NCI-H345 treated with DMSO at 0.1 percent for 48 hours (cell line): ENCODE data around the gene FBXL17.

Experiments
- DNase-seq: peaks from one replicate; lab custom pipeline; 2025; ENCODE audit not compliant: unreplicated experiment; lab: John Stamatoyannopoulos, UW

Gene FBXL17

DNA sequence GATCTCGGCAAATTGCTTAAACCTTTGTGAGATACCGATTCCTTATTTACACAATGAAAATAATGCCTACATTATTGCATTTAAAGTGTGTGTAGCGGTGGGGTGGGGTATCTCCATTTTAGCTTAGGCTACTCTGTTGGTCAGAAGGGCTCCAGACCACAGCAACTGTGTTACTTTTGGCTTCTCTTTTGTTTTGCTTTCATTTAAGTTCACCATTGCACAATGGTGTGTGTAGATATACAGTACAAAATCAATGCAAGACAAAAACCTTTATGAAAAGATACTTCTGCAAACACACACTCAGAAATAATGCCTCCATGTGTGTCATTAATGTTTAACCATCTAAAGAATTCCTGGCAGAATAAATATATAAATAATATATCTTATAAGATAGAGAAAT lies 279.4 kb downstream of the FBXL17 start:
- DNase-seq = no peak

DNA sequence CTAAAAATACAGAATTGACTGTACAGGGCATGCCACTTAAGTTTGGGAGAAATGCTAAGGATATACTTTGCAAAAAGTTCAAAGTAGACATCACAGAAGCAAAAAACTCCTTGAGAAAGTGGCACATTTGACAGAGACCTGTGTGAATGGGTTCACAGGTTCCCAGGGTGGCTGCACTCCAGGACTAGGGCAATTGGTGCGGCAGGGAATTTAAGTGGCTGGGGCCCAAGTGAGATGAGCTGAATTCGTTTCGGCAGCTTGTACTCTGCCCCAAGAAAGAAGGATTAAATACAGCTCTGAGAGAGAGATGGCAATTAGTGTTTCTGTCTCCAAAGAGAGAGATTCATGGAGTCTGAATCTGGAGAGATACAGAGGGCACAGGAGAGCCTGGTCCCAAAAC lies 280.1 kb downstream of the FBXL17 start:
- DNase-seq = no peak

DNA sequence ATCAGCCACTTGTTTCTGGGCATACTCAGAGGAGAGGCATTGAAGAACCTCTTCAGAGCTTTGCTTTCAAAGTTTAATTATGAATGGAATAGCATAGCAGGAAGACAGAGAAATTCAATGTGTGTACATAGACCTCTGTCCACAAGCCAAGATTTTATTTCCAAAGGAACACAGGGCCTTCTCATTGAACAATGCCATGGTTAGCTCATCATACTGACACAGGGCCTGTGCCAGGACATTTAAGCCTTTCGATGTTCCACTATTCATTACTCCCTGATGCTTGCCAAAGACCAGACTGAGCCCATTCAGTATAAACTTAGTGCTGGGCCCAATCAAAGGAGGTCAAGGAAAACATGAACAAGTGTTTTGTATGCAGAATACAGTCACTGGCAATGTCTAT lies 280.8 kb downstream of the FBXL17 start:
- no peak for DNase-seq

DNA sequence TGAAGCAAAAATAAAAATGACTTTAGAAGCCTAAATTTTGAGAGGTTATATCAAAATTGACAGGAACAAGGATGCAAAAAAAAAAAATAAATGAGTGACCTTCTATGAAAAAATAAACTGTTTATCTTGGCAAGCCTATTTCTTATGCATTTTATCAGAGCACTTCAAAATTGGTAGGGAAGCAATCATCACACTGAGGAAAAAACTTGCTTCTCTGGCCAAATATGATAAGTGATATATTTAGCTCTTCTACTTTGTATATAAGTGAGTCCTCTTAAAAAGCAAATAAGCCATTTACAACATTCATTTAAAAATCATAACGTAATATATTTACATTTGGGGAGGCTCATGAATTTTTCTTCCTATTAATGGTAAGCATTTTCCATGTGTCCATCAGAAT lies 287.1 kb downstream of the FBXL17 start:
- DNase-seq = no peak

DNA sequence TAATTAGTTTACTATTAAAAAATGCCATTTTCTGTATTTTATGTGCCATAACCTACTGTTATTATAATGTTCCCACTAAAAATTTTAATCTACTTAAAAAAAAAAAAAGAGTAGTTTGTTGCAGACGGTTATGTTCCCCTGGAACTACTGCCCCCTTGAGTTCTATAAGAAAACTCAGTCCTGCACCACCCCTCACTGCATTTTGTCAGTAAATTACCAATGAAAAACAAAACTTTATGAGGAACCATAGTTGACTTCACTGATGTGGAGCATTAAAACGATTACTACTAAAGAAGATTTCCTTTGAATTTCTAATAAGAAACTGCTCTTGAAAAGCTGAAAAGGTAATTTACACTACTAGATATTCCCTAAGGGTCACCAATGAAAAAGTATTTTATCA lies 288.7 kb downstream of the FBXL17 start:
- DNase-seq = no peak

DNA sequence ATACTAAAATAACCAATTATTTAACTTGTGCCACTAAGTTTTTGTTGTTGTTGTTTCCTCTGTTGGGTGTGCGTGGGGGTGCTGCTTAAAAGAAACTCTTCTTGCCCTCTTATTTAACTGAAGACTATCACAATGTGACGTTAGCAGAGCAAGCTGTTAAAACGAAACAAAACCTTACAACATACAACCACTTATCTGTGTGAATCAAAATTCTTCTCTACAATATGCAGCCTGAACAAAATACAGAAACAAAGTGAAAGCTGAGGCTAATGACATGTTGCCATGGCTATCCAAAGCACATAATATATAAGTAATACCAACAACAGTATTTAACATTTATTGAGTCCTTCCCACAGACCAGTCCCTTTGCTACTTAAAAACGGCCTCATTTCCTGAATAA lies 291.0 kb downstream of the FBXL17 start:
- DNase-seq = no peak

DNA sequence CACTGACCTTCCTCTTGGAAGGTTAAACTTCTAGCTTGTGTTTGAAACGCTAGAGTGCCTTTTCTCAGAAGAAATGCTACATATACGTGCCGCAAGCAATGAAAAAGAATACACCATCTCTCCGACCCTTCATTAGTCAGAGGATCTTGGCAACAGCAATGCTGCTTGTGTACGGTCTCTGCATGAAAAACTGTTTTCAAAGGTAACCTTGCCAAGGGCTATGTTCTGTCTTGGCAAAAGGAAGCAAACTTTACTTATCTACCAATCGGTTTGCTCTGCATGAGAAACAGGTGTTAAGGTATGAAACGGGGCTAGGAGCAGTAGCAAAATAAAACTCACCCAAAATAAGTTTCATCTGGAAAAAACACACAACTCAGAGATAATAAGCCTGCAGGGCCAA lies 297.8 kb downstream of the FBXL17 start:
- no peak for DNase-seq

DNA sequence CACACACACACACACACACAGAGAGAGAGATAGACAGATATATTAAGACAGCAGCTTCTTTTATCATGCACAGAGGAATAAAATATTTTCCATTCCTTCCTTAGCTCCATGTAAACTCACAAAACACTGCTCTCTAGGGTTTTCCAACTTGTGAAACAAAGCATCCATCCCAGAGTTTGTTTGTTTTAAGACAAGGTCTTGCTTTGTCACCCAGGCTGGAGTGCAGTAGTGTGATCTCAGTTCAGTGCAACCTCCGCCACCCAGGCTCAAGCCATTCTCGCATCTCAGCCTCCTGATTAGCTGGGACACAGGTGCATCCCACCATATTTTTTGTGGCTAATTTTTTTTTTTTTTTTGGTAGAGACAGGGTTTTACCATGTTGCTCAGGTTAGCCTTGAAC lies 298.7 kb downstream of the FBXL17 start:
- DNase-seq = no peak

DNA sequence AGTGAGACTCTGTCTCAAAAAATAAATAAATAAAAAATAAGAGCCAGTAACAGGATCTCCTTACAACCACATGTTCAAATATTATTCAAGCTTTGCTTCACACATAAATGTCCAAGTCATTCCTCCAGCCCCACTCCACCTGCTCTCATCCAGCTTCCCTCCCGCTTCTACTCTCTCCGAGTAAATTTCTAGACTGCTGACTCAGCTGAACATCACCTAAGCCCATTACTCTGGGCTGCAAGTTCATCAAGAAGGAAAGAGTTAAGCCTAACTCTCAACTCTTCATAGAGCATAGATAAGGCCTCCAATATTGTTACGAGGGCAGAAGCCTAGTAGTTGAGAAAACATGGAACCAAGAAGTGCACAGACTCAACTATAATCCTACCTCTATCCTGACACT lies 300.2 kb downstream of the FBXL17 start:
- no peak for DNase-seq

DNA sequence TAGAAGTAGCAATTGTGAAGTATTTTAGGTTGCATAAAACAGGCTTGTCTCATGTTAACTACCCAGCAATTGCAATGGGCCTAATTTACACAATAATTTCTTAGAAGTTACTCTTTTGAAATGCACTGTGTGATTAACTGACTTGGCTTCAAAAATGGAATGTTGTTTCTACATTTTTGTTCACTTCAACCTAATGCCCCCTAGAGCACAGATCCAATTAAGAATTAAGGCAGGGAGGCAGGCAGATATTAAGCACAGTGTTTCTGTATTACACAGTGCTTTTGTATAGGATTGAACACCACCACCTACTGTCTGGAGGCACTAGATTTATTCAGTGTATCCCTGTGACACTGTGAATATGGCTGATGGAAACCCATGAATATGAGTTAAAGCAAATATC lies 302.1 kb downstream of the FBXL17 start:
- no peak for DNase-seq

DNA sequence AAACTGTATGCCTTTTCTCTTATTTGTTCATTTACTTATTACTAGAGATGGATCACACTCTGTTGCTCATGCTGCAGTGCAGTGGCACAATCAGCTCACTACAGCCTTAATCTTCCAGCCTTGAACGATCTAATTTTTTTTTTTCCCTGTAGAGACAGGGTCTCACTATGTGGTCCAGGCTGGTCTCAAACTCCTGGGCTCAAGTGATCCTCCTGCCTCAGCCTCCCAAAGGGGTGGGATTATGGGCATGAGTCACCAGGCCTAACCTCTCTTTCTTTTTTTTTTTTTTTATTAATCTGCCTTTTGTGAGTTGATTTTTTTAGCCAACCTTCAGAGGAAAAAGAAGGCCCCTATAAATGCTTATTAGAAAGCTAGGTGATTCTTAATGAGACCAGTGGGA lies 303.0 kb downstream of the FBXL17 start:
- DNase-seq = no peak

DNA sequence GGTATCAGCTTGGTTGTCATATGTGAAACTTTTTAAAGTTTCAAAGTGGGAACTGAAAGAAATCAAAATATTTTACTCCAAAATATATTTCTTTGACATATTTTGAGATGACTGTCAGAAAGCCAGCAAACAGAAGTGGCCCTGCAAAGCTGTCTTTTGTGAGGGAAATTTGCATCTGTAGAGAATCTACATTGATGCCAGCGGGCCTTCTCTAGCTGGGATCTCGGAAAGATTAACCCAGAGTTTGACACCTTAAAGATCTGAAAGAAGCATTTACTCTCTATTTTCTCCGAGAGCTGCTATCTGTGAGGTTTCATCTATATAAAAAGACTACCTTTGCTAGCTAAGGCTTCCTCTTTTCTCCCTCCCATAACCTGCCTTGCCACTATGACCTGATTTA lies 303.6 kb downstream of the FBXL17 start:
- DNase-seq = no peak

DNA sequence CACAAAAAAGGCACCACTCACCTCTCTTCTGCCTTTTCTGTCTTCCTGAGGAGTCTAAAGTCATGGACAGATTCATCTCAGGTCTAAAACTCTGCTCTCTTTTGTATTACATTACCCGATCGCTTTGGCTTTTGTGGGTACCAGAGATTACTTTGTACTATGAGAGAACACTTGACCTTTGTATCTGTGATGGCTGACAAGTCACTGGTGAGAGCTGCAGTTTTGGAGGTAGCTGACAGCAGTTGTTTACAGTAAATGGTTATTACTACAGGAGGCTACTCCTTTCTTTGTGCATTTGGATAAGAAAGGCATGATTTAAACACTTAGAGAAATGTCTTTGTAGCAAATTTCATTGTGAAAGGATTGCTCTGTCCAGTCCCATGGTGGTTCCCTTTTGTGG lies 307.3 kb downstream of the FBXL17 start:
- DNase-seq = no peak

DNA sequence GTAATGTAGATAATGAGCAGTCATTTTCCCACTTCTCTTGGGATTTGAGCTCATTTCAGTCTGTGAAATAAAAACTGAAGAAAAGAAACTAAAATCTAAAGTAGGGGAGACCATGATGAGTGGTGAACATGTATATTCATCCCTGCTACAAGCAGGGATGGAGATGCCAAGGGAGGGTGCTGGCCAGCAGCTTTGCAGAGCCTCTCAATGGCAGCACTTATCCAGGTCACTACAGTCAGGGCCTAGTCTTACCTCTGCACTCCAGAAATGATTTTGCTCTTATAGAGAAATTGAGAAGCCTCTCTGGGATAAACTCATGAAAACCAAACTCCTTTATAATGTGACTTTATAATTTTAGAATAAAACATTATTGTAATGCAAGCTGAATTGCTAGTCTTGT lies 317.6 kb downstream of the FBXL17 start:
- no peak for DNase-seq

DNA sequence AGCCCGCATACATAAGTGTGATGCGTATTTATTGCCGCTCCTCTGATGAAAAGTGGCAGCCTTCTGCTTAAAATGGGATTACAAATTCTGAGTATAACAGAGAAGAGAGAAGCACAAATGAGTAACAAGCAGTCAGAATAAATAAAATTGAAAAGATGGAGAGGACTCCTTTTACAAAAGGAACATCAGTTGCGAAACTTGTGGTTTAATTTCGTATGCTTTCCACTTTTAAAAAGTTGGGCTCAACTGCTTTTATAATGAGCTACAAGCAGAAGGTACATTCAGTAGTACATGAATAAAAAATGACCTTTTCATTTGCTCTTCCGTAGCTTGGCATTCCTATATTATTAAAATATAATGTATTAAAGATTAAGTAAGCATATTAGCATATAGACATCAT lies 320.0 kb downstream of the FBXL17 start:
- DNase-seq = no peak

DNA sequence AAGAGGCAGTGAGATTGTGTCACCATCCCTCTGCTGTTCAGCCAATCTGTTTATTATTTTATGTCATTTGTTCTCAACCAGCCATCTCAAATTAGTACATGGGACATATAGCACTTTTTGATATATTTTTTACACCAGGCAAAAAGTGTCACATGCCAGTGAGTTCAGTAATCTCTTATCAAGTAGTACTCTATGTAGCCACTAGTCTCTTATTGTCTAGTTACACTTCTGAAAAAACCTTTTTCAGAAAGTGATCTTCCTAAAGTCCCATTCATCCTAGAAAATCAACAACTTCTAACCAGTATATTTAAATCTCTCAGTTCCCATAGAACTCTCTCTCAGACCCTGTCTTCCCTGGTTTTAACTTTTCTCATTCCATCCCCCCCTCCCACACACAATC lies 321.6 kb downstream of the FBXL17 start:
- no peak for DNase-seq

DNA sequence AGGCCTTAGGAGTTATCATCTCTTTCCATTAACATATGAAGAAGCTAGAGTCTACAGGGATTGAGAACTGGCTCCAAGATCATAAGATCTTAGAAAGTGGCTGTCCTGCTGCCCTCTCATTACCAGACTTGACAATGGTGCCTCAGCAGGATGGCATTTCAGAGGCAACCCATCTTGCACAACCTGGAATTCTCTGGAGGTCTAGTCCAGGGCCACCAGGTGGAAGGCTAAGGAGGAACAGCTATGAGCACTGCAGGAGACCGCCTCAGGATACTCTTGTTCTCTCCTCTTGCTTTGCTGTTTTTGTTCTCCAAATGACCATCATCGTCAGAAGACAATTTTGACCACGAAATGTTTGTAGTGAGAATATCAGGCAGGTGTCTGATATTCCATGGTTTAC lies 322.6 kb downstream of the FBXL17 start:
- no peak for DNase-seq

DNA sequence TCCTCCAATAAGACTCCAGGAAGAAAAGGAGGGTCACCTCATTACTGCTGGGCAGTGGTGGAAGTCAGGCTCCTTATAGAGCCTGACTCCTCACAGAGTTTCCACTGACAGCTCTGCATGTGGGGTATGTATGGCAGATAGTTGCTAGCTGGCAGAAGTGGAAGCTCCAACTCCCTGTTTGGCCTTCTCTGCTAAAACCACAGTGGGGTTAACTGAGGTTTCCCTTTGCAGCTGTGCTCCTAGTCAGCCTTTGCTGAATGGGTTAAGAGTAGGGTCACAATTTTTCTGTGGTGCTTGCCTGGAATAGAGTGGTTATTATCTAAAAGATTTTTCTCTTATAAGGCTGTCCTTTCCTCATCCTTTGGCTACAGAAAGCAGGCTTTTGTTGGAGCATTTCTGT lies 327.5 kb downstream of the FBXL17 start:
- DNase-seq = no peak

DNA sequence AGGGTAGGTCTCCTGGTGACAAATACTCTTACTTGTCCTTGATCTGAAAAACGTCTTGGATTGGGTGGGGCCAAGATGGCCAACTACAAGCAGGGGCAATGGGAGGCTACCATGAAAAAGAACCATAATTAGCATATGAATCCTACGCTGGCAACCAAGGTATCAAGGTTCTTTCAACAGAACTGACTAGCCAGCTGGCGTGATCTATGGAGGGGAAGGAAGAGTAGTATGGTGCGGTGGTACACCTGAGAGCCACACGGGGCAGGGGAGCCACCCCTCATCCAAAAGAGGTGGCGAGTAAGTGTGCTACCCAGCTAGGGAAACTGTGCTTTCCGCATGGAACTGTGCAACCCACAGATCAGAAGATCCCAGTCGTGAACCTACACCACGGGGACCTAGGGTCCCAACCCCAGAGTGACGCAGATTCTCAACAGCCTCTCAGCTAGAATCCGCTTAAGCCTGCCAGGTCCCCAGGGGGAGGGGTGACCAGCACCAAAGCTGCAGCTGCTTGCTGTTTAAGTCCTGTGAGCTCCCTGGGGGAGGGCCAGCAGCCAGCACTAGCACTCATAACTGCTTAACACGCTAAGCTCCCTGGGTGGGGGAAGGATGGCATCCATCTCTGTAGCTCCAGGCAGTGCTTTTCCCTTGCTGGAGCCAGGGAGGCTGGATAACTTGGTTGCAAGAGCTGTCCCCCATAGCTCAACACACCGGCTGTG lies 334.8 kb downstream of the FBXL17 start:
- no peak for DNase-seq

DNA sequence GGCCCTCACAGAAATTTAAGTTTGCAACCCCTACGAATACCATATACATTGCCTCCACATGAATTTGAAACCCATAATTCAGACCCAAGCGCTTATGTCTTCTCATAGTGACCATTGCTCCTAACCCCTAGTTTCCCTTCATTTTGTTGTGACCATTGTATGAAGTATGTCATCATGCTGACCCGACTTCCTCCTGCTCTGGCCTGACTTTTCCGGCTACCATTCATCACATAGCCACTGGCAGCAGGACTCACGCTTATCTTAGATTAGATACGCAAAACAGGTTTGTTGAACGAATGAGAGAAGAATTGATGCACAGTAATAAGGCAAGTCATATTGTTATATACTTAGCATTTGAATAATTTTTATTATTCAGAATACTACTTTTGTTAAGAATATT lies 345.4 kb downstream of the FBXL17 start:
- DNase-seq = no peak

DNA sequence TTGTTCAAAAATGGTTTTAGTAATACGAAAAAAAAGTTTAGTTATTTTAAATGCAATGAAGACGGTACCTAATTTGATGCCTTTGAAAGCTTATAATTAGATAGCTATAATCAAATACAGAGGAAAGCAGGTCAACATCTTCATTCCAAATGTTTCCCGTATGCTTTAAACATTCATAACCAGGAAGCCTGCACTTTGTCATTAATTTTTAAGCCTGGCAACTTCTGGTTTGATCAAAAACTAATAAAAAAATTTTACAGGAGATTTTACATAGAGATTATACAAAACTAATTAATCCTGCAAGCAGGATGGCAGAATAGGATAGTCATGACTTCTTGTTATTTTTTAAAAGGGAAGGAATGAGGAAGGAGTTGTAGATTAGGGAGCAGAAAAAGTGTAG lies 353.0 kb downstream of the FBXL17 start:
- no peak for DNase-seq

DNA sequence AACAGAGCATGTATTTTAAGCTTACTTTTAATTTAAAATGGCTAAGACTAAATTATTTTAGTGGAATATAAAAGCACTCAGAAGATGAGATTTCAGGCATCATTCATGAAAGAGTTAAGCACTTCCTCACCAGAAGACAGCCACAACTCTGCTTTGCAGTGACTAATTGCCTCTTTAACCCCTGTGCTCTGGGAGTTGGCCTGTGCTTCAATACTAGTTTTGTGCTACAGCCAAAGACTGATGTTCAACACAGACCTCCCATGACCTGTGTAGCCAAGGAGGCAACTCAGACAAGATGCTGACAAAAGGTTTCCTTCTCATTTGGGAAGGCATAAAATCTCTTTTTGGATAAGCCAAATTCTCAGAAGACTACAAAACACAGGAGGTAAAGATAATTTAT lies 353.5 kb downstream of the FBXL17 start:
- no peak for DNase-seq

DNA sequence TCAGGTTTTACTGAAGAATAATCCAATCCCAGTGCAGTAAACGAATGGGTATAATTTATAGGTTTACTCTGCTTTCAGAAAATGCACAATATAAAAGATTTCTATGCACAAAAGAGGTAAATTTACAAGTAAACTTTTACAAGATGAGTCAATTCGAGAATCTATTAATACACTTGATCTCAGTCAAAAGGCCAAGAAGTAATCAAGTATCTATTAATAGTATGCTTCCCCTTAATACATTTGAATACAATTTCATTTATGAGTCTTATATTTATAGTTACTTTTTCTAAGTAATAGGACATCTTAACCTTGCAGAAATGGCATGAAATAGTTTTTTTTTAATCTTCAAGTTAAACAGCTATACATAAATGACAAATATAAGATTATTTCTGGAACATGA lies 355.9 kb downstream of the FBXL17 start:
- no peak for DNase-seq

DNA sequence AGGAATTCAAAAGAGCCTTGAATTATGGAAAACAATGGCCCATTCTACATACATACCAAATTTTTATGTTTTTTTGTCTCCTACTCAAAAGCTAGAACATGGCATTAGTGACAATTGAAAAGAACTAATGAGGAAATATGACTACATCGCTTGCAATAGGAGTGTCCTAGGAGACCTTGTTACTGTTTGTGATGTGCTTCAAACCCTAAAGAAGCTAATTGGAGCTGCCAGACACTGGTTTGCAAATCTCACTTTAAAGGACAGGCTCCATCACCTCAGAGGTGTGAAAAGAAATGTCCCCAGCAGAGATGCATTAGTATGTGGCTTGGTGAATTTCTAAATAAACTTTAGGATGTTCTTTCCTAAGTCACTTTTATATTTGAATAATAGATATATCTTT lies 356.9 kb downstream of the FBXL17 start:
- no peak for DNase-seq
